Brain microvascular endothelial cell (primary cell): ENCODE measurements around the gene AP3B1.

Experiments
- DNase-seq: peaks from one replicate; pipeline ENCODE4 v3.0.0-alpha.2; 2020
- H3K27ac ChIP-seq: fragments of 250-450 bp; sonication (Bioruptor Pico); 2 replicates; pipeline ENCODE4 v1.5.1; 2020; ENCODE audit warnings: mild to moderate bottlenecking, moderate library complexity
- H3K27me3 ChIP-seq: fragments of 250-450 bp; sonication (Bioruptor Pico); replicated peaks from 2 replicates; pipeline ENCODE4 v1.5.1; 2020; ENCODE audit warnings: mild to moderate bottlenecking
- H3K36me3 ChIP-seq: fragments of 250-450 bp; sonication (Bioruptor Pico); replicated peaks from 2 replicates; pipeline ENCODE4 v1.5.1; 2020; ENCODE audit warnings: mild to moderate bottlenecking
- H3K4me3 ChIP-seq: 2 replicates; pipeline ENCODE4 v1.5.1; 2011; ENCODE audit warnings: low read depth, mild to moderate bottlenecking, control low read depth, low read length, moderate library complexity
- in situ Hi-C: cut with HindIII; loops from 2 replicates; pipeline ENCODE4 v1.10.0; 2017; ENCODE audit warnings: low sequenced_read_pairs, low pct_ligation_motif_present
- TF ChIP-seq, protein P1 (sequence below): IDR thresholded peaks from 2 replicates; pipeline ENCODE4 v1.5.1; 2011; ENCODE audit warnings: low read depth, mild to moderate bottlenecking, moderate library complexity, low read length, control low read depth, inconsistent platforms; ENCODE audit errors: missing control alignments

Gene AP3B1

DNA sequence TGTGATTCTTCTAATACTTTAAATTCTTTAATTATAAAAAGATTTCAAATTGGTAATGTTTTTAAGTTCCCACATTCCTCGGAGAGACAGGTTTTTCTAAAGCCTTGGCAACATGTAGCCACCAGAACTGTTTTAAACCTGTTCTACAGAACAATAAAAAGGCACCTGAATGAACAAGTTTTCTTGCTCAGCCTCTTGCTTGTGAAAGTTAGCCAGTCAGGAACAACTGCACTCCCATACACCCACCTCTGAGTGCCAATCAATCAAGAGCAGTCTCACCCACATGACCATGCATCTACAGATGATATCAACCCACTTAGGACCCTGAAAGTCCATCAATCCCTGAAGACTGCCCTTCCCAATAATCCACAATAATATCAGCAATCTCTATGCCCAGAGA, 62.3 kb downstream of the AP3B1 start:
- Histone ChIP-seq H3K36me3 (no peaks in the 10 kb centered on the region), H3K27ac (no peak overlapping the region), H3K27me3 (no peaks in the 10 kb centered on the region), H3K4me3 (no peak overlapping the region)
- TF ChIP-seq, protein P1, sequence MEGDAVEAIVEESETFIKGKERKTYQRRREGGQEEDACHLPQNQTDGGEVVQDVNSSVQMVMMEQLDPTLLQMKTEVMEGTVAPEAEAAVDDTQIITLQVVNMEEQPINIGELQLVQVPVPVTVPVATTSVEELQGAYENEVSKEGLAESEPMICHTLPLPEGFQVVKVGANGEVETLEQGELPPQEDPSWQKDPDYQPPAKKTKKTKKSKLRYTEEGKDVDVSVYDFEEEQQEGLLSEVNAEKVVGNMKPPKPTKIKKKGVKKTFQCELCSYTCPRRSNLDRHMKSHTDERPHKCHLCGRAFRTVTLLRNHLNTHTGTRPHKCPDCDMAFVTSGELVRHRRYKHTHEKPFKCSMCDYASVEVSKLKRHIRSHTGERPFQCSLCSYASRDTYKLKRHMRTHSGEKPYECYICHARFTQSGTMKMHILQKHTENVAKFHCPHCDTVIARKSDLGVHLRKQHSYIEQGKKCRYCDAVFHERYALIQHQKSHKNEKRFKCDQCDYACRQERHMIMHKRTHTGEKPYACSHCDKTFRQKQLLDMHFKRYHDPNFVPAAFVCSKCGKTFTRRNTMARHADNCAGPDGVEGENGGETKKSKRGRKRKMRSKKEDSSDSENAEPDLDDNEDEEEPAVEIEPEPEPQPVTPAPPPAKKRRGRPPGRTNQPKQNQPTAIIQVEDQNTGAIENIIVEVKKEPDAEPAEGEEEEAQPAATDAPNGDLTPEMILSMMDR = no peak
- in situ Hi-C loops = no loop called here
- no peak for DNase-seq

DNA sequence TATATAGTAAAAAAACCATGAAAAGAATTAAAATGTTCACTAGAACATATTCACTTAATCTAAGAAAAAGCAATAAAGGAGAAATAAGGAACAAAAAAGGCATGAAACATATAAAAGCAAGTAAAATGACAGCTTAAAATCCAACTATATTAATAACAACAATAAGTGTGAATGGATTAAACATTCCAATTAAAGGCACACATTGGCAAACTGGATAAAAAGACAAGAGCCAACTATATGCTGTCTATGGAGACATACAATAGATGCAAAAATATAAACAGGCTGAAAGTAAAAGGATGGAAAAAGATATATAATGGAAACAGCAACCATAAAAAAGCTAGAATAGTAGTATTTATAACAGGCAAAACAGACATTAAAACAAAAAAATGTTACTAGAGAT, 70.1 kb downstream of the AP3B1 start:
- Histone ChIP-seq H3K27ac (no peak overlapping the region), H3K27me3 (no peaks in the 10 kb centered on the region), H3K36me3 (no peaks in the 10 kb centered on the region), H3K4me3 (no peak overlapping the region)
- DNase-seq = no peak
- in situ Hi-C loops = no loop called here
- TF ChIP-seq, protein P1 = no peak

DNA sequence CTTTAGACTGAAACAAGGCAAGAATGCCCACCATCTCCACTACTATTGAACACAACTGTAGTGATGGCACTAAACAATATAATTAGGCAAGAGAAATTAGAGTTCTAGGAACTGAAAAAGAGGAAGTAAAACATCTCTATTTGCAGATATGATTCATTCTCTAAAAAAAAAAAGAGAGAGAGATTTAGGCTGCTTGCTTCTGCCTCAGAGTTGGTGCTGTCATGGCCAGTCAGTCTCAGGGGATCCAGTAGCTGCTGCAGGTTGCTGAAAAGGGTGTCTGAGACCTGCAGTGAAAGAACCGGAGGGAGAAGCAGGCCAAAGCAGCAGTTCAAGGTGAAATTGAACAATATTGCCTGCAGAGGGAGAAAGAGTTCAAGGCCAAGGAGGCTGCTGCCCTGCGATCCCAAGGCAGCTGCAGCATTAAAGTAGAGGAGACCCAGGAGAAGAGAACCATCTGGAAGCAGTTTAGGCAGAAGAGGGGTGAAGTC, 72.5 kb downstream of the AP3B1 start:
- Histone ChIP-seq H3K4me3 (no peak overlapping the region), H3K36me3 (no peaks in the 10 kb centered on the region), H3K27ac (no peak overlapping the region), H3K27me3 (no peaks in the 10 kb centered on the region)
- TF ChIP-seq, protein P1 = peak; percentile 32
- in situ Hi-C loops = no loop called here
- DNase-seq = peak; percentile 3

DNA sequence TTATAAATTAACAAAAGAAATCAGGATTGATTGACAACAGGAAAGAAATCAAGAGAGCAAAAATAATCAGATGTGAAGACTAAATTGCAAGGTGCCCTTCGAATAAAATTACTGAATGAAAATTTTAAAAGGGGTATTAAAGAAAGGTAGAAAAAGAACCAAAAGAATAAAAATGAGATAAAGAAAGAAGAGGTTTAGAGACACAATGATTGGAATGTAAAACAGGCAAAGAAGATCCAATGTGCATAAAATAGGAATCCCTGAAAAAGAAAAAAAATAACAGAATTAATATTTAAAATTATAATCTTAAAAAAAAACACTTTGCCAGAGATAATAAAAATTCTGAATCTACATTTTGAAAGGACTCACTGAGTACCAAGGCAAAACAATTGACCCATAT, 73.0 kb downstream of the AP3B1 start:
- DNase-seq = no peak
- Histone ChIP-seq H3K27ac (no peak overlapping the region), H3K4me3 (no peak overlapping the region), H3K27me3 (no peaks in the 10 kb centered on the region), H3K36me3 (no peaks in the 10 kb centered on the region)
- TF ChIP-seq, protein P1 = no peak
- in situ Hi-C loops = no loop called here

DNA sequence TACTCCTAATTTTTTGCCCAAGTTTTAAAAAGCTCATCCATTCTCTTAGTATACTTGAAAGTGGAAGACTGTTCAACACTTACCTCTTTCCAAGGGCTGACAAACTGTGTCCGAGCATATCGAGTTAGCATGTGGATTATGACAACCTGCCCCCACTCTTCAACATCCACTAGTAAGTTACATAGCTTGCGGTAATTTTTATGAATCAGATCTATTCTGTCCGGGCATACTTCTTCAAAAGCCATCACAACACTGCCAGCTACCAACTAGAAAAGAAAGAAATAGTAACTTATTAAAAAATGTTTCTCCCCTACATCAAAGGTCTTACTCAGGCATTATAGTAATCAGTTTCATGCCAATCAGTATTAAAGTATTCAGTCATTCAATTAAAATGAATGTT, 78.5 kb downstream of the AP3B1 start:
- no peaks in the 10 kb centered on the region for H3K27me3 ChIP-seq
- no peak overlapping the region for H3K4me3 ChIP-seq
- TF ChIP-seq, protein P1 = no peak
- in situ Hi-C loops = no loop called here
- no peak for DNase-seq
- no peaks in the 10 kb centered on the region for H3K36me3 ChIP-seq
- no peak overlapping the region for H3K27ac ChIP-seq

DNA sequence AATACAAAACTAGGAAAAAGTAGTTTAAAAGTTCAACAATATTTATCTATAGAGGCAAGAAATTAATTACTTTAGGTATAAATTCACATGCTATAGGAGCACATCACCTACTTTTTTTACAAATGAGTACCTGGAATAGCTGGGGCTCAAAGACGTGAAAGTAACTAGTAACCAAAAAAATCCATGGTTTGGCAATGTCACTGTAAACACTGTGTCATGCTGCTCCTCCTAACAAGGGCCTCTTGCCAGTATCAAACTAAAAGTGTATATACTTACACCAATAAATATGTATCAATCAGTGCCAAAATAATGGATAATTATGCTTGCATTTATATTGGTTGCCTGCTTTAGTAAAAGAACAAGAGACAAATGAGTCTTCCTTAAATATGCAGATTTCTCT, 78.9 kb downstream of the AP3B1 start:
- no peak overlapping the region for H3K4me3 ChIP-seq
- H3K36me3 ChIP-seq = no peaks in the 10 kb centered on the region
- TF ChIP-seq, protein P1 = no peak
- H3K27me3 ChIP-seq = no peaks in the 10 kb centered on the region
- in situ Hi-C loops = no loop called here
- H3K27ac ChIP-seq = no peak overlapping the region
- DNase-seq = no peak
